GM18507 (cell line): ENCODE results near the gene TMEM59L.
A peak's percentile ranks its signal among the peaks of the same experiment; 100 is the strongest.
"Not testable (repeated sequence)": the region's sequence is repeated elsewhere in the genome, so short reads cannot be mapped to it uniquely, and the experiment has no call there.

ENCODE experiments used
- DNase-seq: peaks from one replicate; pipeline ENCODE4 v3.0.0; 2011; ENCODE audit warnings: low read depth; ENCODE audit not compliant: insufficient read length; ENCODE audit errors: extremely low spot score
- FAIRE-seq: peaks from 2 replicates; lab custom pipeline; 2011; peaks lifted over from hg19 to GRCh38; lab: Jason Lieb, UNC

The TMEM59L gene

DNA sequence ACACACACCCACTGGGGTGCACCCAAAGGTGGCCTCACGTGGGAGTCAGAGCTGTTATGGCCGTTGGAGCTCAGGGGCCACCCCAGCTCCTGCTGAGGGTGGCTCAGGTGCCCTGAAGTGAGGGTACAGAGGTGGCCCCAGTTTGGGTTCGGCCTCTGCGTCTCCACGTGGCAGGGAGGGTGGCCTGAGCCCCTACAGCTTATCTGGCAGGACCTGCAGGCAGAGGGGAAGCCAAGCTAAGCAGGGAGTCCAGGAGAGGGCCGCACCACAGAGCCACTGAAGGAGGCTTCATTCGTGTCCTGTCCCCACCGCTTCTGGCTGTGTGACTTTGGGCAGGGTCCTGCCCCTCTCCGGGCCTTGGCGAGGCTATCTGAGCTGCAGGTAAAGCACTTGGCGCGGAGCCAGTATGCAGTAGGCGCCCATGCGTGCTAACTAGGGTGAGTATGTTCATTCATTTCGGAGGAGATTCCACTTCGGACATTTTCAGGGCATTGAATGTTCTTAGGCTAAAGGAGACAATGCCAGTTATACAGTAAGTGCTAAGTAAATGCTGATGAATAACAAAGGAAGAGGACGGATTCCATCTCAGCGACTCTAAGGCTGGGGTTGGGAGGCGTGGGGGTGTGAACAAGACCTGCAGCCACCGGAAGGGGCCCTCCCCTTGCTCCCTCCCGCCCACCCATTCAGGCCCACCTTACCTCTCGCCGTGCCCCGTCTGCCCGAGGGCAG lies 19.1 kb upstream of the TMEM59L start:
- no peak for FAIRE-seq
- DNase-seq = no peak

DNA sequence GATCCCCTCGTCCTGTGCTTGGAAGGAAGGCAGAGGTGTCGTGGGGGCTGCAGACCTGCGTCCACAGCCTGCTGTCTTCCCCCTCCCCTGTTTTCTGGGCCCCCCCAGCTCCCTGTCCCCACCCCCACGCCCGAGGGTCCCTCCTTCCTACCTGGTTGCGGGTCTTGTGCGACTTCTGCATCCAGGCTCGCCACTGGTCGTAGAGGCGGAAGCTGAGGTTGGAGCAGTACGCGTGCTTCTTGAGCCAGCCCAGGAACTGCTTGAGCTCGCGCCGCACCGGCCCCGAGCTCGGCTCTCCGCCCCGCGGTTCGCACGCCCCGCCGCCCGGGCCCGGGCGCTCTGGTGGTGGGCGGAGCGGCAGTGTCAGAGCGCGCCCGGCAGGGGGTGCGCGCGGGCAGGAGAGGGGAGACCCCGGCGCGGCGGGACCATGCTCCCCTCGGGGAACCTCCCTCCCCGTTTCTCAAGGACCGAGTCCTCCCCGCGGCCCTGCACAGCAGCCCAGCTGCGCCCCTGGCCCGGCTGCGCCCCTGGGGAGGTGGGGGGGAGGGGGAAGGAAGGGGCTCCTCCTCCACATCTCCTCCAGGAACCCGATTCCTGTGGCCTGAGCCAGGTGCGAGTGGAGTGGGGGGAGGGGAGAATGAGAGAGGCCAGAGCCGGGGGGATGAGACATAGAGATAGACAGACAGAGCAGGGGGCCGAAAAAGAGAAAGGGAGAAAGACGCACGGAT lies 18.4 kb upstream of the TMEM59L start:
- DNase-seq (peak; percentile 86), FAIRE-seq (peak; percentile 71)

DNA sequence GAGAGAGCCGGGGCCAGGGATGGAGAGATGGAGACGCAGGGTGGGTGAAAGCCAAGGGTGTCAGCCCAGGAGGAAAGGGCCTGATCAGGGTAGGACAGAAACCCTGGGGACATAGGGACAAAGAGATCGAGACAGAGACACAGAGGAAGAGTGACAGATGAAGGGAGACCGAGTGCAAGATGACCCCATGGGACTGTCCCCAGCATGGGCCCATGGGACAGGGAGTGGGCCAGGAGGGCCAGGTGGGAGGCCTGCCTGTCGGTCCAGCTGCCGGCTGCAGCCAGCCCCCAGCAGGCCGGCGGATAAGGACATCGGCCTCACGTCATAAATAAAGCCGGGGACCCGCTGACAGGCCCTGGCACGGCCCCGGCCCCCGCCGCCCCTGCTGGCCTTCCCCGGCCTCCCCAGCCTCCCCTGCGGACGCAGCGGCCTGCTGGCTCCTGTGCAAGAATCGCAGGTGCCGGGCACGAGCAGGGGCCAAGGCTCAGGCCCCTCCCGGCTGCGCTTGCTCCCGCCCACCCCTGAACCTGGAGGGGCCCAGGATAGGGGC lies 17.8 kb upstream of the TMEM59L start:
- DNase-seq = no peak

DNA sequence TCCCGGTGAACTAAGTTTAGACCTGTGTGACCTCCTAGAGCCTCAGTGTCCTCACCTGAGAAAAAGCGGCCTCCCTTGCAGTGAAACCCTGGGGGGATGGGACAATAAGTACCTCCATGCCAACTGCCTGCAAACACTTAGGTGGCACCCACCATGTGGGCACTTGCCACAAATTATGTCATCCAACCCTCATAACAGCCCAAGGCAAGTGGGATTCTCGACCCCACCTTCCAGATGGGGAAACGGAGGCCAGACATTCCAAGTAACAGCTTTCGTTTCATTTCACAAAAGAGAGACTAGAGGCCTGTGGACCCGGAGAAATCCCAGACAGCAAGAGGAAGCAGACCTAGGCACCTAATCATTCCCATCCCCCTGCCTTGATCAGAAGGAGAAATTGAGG lies 17.2 kb upstream of the TMEM59L start:
- no peak for DNase-seq
- FAIRE-seq = no peak

More for the DNA sequence above, 17.8 kb upstream of the TMEM59L start:
- no peak for FAIRE-seq

DNA sequence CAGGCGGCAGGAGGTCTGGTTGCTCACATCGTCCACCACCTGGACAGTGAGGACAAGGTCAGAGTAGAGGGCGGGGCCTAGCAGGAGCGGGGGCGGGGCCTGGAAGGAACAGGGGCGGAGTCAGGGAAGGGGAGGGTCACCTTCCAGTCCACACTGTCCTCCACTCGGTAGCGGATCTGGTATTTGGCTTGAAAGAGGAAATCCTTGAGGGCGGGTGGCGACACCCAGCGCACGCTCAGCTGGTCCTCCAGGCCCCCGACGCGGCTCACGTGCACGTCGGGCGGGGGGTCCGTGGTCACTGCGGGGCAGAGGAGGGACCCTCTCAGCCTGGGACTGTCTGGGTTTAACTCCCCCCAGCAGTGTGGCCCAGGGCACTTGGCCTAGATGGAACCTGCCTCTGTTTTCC lies 15.9 kb upstream of the TMEM59L start:
- DNase-seq = no peak
- no peak for FAIRE-seq

DNA sequence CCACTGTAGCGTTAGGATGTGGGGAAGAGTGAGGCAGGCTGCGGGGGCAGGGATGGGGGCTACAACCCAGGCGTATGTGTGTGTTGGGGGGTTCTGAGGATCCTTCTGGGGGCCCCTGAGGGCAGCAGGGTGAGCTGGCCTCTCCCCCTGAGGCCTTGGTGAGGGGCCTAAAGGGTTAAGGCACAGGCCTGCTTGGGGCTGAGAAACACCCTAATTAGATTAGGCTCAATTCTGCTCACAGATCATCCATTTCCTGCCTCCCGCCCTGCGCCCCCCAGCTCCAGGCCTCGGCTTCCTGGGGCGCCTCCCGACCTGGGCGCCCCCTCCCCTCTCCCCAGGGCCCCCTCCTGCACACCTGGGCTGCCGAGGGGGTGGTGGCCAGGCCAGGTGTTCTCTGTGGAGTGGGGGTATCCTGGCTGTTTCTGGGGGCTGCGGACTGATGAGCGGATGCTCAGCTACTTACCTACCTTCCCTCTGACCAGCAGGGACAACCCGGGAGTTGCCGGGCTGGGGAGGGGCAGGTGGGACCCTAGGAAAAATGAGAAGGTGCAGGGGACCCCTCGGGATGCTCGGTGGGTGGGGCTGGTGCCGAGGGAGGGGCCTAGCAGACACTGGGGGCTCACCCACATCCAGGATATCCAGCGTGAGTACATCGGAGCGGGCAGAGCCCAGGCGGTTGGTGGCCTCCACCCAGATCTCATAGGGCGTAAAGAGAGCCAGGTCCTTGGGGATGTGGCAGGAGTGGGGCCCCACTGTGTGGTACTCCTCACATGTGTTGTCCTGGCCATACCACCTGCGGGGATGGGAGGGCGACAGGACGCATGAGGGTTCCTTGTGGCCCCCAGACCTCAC lies 14.6 kb upstream of the TMEM59L start:
- no peak for DNase-seq
- FAIRE-seq = no peak

DNA sequence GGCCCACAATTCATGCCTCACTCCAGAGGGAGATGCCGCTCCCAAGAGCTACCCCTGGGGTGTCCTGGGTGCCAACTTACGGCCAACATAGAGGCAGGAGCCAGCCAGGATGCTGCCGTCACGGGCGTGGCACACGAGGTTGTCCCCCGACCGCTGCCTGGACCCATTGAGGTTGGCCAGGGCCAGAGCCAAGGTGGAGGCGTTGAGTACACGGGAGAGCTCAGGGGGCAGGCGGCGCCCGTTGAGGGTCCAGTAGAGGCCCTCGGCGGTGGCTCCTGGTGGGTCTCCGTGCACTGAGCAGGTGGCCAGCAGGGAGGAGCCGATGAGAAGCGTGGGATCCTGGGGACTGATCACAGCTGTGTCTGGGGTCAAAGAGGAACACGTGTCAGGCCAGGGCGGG lies 13.2 kb upstream of the TMEM59L start:
- DNase-seq (no peak), FAIRE-seq (no peak)

DNA sequence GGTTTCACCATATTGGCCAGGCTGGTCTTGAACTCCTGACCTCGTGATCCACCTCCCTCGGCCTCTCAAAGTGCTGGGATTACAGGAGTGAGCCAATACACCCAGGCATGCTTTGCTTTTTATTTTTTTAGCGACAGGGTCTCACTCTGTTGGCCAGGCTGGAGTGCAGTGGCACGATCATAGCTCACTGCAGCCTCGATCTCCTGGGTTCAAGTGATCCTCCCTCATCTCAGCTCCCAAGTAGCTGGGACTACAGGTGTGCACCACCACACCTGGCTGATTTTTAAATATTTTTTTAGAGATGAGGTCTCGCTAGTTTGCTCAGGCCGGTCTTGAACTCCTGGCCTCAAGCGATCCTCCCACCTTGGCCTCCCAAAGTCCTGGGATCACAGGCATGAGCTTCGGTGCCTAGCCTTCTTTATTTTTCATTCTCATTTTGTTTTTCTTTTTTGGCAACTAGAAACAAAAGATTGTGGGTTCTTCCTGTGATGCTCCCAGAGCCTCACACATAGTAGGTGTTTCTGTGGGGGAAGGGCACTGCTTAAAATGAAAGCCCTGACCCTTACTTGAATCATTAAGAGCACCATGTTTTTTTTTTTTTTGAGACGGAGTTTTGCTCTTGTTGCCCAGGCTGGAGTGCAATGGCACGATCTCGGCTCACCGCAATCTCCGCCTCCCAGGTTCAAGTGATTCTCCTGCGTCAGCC lies 11.8 kb upstream of the TMEM59L start:
- not testable (repeated sequence) for FAIRE-seq

DNA sequence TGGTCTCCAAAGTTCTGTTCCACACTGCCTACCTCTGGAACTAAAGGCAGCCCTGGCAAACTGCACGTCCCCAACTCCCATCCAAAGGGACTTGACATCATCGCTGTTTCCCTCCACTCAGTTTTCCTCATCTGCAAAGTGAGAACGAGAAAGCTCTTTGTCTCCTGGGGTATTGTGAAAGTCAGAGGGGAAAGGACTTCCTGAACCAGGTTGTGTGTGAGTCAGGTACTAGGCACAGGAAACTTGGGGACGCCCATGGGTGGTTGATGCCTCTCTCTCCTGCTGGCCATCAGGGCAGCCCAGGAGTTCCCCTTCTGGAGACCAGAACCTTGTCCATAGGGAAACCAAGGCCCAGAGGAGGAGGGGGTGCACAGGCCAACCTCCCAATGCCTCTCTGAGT lies 10.8 kb upstream of the TMEM59L start:
- FAIRE-seq (no peak), DNase-seq (no peak)

More for the DNA sequence above, 11.8 kb upstream of the TMEM59L start:
- not testable (repeated sequence) for DNase-seq

DNA sequence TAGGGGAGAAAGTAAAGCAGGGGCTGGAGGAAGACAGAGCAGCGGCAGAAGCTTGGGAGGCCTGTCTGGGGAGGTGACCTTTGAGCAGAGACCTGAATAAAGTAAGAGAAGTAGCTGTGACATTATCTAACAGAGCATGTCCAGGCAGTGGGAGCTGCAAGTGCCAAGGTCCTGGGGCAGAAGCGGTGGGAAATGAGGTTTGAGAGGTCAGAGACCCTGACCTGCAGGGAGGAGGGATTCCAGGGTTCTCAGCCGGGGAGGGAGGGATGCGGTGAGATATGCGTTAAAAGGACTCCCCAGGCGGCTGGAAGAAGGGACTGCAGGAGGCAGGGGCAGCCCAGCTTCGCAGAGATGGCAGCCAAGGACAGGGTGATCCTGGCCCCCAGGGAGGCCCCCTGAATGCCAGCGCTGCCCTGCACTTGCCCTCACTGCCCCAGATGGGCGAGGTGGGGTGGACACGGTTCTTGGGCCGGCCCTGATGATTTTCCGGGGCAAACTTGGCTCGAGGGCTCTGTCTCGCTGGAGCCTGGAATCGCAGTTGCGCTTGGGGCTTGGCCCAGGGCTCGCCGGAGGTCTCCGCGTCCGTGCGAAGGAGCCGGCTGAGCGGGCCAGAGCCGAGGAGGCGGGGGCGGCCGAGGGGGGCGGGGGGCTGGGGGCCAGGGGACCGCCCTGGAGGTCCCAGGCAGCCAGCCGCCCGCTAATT lies 9.3 kb upstream of the TMEM59L start:
- no peak for FAIRE-seq

DNA sequence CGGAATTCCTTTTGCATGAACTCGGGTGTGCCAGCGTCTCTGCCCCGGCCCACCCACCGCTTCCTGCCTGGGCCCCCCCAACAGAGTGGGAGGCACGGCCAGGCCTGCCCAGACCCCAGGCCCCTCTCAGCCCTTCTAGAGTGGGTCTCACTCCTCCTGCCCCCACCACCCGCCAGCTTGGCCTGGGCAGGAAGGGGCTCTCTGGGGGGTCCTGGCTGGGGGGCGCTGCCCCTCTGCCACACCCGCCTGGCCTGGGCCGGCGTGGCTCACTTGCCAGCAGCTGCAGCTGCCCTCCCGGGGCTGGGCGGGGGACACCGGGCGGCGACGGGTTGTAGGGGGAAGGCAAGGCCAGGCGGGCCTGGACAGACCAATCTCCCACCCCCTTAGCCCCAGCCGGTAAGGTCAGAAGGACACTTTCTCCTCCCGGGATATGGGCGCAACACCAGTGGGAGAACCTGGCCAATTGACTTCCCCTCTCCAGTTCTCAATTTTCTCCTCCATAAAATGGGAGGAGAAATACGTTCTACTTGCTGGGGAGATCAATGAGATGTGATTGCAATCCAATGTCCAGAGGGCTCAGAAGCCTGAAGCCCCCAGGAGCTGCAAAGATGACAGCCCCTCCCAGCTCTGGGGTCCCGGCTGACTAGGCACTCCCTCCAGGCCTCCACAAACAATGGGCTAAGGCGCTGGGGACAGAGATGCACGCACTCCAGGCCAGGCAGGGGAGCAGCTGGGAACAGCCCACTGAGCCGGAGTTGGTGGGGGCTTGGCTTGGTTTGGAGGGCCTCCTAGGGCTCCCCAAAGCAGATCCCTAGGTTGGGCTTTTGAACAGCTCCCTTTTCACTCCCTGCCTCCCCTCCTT lies 8.5 kb upstream of the TMEM59L start:
- no peak for DNase-seq
- FAIRE-seq = no peak

More for the DNA sequence above, 9.3 kb upstream of the TMEM59L start:
- DNase-seq = no peak

DNA sequence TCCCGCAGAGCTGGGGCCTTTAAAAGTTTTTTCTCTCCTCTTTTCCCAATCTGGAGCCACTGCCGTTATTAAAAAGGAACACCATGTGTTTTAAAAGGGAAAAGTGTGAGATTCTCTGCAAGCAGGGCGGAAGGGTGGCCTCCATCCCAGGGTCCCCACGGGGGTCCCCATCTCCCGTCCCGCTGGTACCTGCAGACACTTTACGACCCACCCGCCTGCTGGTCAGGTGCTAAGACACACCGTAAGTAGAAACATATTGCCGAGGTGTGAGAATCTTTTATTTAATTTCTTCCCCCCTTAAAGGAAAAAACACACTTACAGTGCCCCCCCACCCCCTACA lies 7.9 kb upstream of the TMEM59L start:
- FAIRE-seq = no peak

DNA sequence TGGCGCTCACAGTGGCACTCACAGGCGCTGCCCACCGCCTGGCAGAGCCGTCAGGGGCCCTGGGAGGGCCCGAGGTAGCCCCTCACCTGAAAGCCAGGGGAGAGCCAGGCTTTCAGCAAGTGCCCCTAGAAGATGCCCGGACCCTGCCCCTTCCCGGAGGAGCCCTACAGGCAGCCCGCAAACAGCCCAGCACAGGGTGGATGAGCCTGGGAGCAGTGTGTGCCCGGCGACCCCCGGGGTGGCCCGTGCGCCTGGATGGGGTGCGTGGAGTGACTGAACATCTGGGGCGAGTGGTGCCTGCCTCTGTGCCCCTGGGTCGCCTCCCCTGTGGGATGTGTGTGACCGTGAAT lies 7.5 kb upstream of the TMEM59L start:
- no peak for DNase-seq

More for the DNA sequence above, 7.9 kb upstream of the TMEM59L start:
- DNase-seq = no peak

DNA sequence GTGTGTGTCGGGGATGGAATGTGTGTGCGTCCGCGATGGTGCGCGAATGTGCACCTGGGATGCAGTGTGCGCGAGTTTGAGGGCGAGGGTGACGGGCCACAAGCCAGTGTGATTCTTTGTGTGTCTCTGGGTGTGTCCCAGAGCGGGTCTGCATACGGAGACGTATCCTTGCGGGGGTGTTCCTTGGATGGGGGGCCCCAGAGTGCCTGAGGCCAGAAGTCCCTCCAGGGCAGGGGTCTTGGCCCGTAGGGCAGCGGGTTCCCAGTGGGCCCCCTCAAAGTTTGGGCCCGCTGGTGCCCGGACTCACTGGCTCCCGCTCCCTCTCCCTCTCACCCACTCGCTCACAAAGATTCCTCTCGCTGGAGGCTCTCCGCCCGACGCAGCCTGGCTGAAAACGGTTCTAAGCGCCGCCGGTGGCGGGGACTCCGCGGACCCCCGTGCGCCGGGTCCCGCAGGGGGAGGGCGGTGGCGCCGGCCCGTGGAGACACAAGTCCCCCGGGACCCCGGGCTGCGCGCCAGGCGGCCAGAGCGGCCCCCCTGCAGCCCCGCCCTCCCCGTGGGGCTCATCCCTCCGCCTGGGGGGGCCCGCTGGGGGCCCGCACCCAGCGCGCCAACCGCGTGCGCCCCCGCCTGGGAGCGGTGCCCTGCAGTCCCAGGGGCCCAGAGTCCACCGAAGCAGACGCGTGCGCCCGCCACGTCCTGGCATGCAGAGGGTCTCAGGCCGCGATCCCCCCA lies 7.0 kb upstream of the TMEM59L start:
- FAIRE-seq = no peak
- no peak for DNase-seq

More for the DNA sequence above, 7.5 kb upstream of the TMEM59L start:
- FAIRE-seq = no peak

DNA sequence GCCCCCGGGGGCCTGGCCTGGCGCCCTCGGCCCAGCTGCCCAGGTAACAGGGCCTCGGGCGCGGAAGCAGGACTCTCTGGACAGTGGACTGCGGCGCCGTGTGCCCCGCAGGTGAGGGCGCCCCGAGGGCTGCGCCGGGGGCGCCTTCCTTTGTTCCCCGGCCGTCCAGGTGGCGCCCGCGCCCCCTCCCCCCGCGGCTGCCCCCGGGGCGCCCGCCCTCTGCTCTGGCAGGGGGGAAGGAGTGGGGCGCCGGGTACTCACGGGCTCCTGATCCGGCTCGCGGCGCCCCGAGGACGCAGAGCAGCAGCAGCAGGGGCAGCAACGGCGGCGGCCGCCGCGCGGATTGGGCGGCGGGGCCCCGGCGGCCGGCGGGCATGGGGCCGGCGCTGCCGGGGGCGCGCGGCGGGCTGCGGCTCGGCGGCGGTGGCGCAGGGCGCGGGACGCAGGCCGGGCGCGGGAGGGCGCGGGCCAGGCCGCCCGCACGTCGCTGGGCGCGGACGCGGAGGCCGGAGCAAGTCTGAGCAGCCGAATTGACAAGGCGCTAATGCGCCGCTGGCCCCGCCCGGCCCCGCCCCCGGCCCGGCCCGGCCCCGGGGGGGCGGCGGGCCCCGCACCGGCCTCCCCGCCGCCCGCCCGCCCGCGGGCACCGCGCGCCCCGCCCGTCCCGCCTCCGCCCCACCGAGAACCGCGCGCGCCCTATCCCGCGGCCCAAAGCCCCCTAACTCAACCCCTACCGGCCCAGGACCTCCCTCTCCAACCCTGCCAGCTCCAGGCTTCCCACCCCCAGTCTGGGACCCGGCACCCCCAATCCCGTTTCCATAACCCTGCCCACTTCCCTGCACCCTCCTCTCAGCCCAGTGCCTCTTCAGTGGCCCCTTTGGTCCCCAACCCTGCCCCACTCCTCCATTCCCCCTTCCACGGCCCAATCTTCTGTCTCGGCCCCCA lies 6.1 kb upstream of the TMEM59L start, which contains the start of gene CRLF1:
TSS of gene CRLF1 (minus strand) at position 519 of the 945 bp plus-strand sequence. CDS start at position 376, 143 bp downstream.
- DNase-seq = no peak

More for the DNA sequence above, 6.1 kb upstream of the TMEM59L start, which contains the start of gene CRLF1:
- no peak for FAIRE-seq
